M059J (cell line): ENCODE data around the gene PPIH. TPM values are rescaled to one million over a fixed set of nuclear protein-coding genes. Genes with fewer than 3 reads are reported as not detected.

ENCODE experiments used
- total RNA-seq: library from RNA; depleted of rRNA; stranded (reverse); fragments of >200 nt; shearing (Covaris generic); gene quantifications from 2 replicates; pipeline ENCODE4 v1.2.3, GENCODE V29; 2014; rRNA removed

PPIH gene
- total RNA-seq, 1 experiment from 2014 or later, result 88.9 TPM

Other genes with a start within 250 kb of the PPIH start
- gene ZMYND12, start 202.4 kb upstream of the PPIH start, total RNA-seq, result 0.10 TPM in 1 of 2 replicates, not detected in the other
- gene PPCS, start 201.9 kb upstream of the PPIH start, total RNA-seq, result 60.5 and 81.7 TPM in 2 replicates
- gene CCDC30, start 195.1 kb upstream of the PPIH start, total RNA-seq, result 0.34 TPM in 1 of 2 replicates, not detected in the other
- gene YBX1, start 24.0 kb downstream of the PPIH start, total RNA-seq, result 851 and 884 TPM in 2 replicates
- gene CLDN19, start 81.8 kb downstream of the PPIH start, total RNA-seq, result not detected in 2 replicates
- gene P3H1, start 108.6 kb downstream of the PPIH start, total RNA-seq, result 176 and 247 TPM in 2 replicates
- gene C1orf50, start 108.8 kb downstream of the PPIH start, total RNA-seq, result 8.5 and 9.6 TPM in 2 replicates
- 0.02 TPM in 1 of 2 replicates, not detected in the other for gene TMEM269, start 126.6 kb downstream of the PPIH start, total RNA-seq
- 8.4 and 11.2 TPM in 2 replicates for gene ERMAP, start 158.7 kb downstream of the PPIH start, total RNA-seq
- 34.4 and 35.4 TPM in 2 replicates for gene SVBP, start 159.0 kb downstream of the PPIH start, total RNA-seq
- gene ZNF691, start 188.2 kb downstream of the PPIH start, total RNA-seq, result 12.3 and 13.3 TPM in 2 replicates